ENCODE data around the gene ZNRF1.

GRCh38 chr16:75089486-75090202 lies 90.8 kb downstream of the ZNRF1 start:
- TF ChIP-seq TAF1 (IDR thresholded peaks at IDR 0.05; ENCODE audit: low read depth) (no peak), EGR1 (IDR thresholded peaks at IDR 0.05) (no peak), EP300 (IDR thresholded peaks at IDR 0.05; ENCODE audit: borderline replicate concordance) (no peak), ZBTB7A (IDR thresholded peaks at IDR 0.05; ENCODE audit: low read depth) (no peak), REST (IDR thresholded peaks at IDR 0.05; ENCODE audit: low read depth) (no peak), YY1 (IDR thresholded peaks at IDR 0.05; ENCODE audit: low read depth) (no peak), MAX (IDR thresholded peaks at IDR 0.05) (no peak), USF1 (IDR thresholded peaks at IDR 0.05) (no peak), CEBPB (IDR thresholded peaks at IDR 0.05) (no peak), FOXM1 (IDR thresholded peaks at IDR 0.05; ENCODE audit: borderline replicate concordance, low read depth) (no peak), TCF12 (IDR thresholded peaks at IDR 0.05; ENCODE audit: low read depth) (no peak)

Measured in Ishikawa (cell line).